ENCODE results near the gene SERPIND1. TPM values are rescaled to one million over a fixed set of nuclear protein-coding genes. Genes with fewer than 3 reads are reported as not detected.

Gene SERPIND1
- polyA plus RNA-seq, 1 donor from 2014 or later: not detected

GRCh38 chr22:20777420-20778177 lies 3.7 kb downstream of the SERPIND1 start:
- TF ChIP-seq RAD21 (conservative IDR thresholded peaks at IDR 0.05) (no peak), TAF1 (IDR thresholded peaks at IDR 0.05; ENCODE audit: low read depth) (no peak)
- no peak overlapping the region for H2AFZ ChIP-seq (ENCODE audit: low read depth, low read length)
- no peaks in the 10 kb centered on the region for H3K9me2 ChIP-seq (ENCODE audit: insufficient read depth, low read length)
- no peaks in the 10 kb centered on the region for H3K79me2 ChIP-seq (replicated peaks; ENCODE audit: insufficient read depth, low read length)
- H3K36me3 ChIP-seq (ENCODE audit: insufficient read depth, low read length): no peaks in the 10 kb centered on the region
- no peak overlapping the region for H3K4me2 ChIP-seq (ENCODE audit: low read length)
- H3K9me3 ChIP-seq (ENCODE audit: low read length): no peaks in the 10 kb centered on the region
- H3K27me3 ChIP-seq (ENCODE audit: insufficient read depth, low read depth, low read length): no peaks in the 10 kb centered on the region
- H3K4me3 ChIP-seq (ENCODE audit: low read length): no peak overlapping the region
- no peaks in the 10 kb centered on the region for H4K20me1 ChIP-seq (ENCODE audit: insufficient read depth)
- H3K27ac ChIP-seq (ENCODE audit: low read length): no peak overlapping the region
- H3F3A ChIP-seq (ENCODE audit: insufficient read depth, low read length, poor library complexity, severe bottlenecking): no peaks in the 10 kb centered on the region
- H3K9ac ChIP-seq (ENCODE audit: low read length): no peak overlapping the region

- Histone ChIP-seq H3K4me3 (ENCODE audit: low read length) (no peak overlapping the region), H4K20me1 (ENCODE audit: insufficient read depth) (no peaks in the 10 kb centered on the region), H3K9me2 (ENCODE audit: insufficient read depth, low read length) (no peaks in the 10 kb centered on the region), H3K27ac (ENCODE audit: low read length) (no peak overlapping the region), H3K27me3 (ENCODE audit: insufficient read depth, low read depth, low read length) (no peaks in the 10 kb centered on the region), H3K79me2 (replicated peaks; ENCODE audit: insufficient read depth, low read length) (no peaks in the 10 kb centered on the region), H2AFZ (ENCODE audit: low read depth, low read length) (no peak overlapping the region), H3K9me3 (ENCODE audit: low read length) (no peaks in the 10 kb centered on the region), H3K36me3 (ENCODE audit: insufficient read depth, low read length) (no peaks in the 10 kb centered on the region), H3F3A (ENCODE audit: insufficient read depth, low read length, poor library complexity, severe bottlenecking) (no peaks in the 10 kb centered on the region), H3K9ac (ENCODE audit: low read length) (no peak overlapping the region), H3K4me2 (ENCODE audit: low read length) (no peak overlapping the region)
- no peak for TF ChIP-seq EP300 (conservative IDR thresholded peaks at IDR 0.05; ENCODE audit: poor library complexity, severe bottlenecking)
Observed at GRCh38 chr22:20779014-20779817, 5.3 kb downstream of the SERPIND1 start.

GRCh38 chr22:20779818-20780158 lies 5.9 kb downstream of the SERPIND1 start:
- H3K27me3 ChIP-seq (ENCODE audit: insufficient read depth, low read depth, low read length): no peaks in the 10 kb centered on the region
- no peak for TF ChIP-seq CTCF (IDR thresholded peaks at IDR 0.05; ENCODE audit: poor library complexity, severe bottlenecking)
- no peak for TF ChIP-seq MXI1 (conservative IDR thresholded peaks at IDR 0.05; ENCODE audit: poor library complexity, severe bottlenecking)
- TF ChIP-seq TAF1 (IDR thresholded peaks at IDR 0.05; ENCODE audit: low read depth): no peak
- TF ChIP-seq POLR2AphosphoS5 (IDR thresholded peaks at IDR 0.05): no peak
- TF ChIP-seq REST (IDR thresholded peaks at IDR 0.05; ENCODE audit: borderline replicate concordance): no peak
- no peak for TF ChIP-seq RAD21 (conservative IDR thresholded peaks at IDR 0.05)
- no peak for TF ChIP-seq EZH2 (IDR thresholded peaks at IDR 0.05; ENCODE audit: borderline replicate concordance, insufficient read depth, low read length, poor library complexity, severe bottlenecking)
- no peak for TF ChIP-seq SMC3 (conservative IDR thresholded peaks at IDR 0.05; ENCODE audit: poor library complexity)
- no peak for TF ChIP-seq EP300 (conservative IDR thresholded peaks at IDR 0.05; ENCODE audit: poor library complexity, severe bottlenecking)

More at GRCh38 chr22:20779818-20780158, 5.9 kb downstream of the SERPIND1 start:
- H3K9me2 ChIP-seq (ENCODE audit: insufficient read depth, low read length): no peaks in the 10 kb centered on the region
- no peak overlapping the region for H3K27ac ChIP-seq (ENCODE audit: low read length)
- no peaks in the 10 kb centered on the region for H3F3A ChIP-seq (ENCODE audit: insufficient read depth, low read length, poor library complexity, severe bottlenecking)
- H3K79me2 ChIP-seq (replicated peaks; ENCODE audit: insufficient read depth, low read length): no peaks in the 10 kb centered on the region
- H4K20me1 ChIP-seq (ENCODE audit: insufficient read depth): no peaks in the 10 kb centered on the region
- no peak overlapping the region for H3K9ac ChIP-seq (ENCODE audit: low read length)
- no peak overlapping the region for H3K4me2 ChIP-seq (ENCODE audit: low read length)
- no peak overlapping the region for H2AFZ ChIP-seq (ENCODE audit: low read depth, low read length)
- no peaks in the 10 kb centered on the region for H3K36me3 ChIP-seq (ENCODE audit: insufficient read depth, low read length)
- no peaks in the 10 kb centered on the region for H3K9me3 ChIP-seq (ENCODE audit: low read length)
- H3K4me3 ChIP-seq (ENCODE audit: low read length): no peak overlapping the region
